ENCODE results near the gene TSPAN4.

DNA sequence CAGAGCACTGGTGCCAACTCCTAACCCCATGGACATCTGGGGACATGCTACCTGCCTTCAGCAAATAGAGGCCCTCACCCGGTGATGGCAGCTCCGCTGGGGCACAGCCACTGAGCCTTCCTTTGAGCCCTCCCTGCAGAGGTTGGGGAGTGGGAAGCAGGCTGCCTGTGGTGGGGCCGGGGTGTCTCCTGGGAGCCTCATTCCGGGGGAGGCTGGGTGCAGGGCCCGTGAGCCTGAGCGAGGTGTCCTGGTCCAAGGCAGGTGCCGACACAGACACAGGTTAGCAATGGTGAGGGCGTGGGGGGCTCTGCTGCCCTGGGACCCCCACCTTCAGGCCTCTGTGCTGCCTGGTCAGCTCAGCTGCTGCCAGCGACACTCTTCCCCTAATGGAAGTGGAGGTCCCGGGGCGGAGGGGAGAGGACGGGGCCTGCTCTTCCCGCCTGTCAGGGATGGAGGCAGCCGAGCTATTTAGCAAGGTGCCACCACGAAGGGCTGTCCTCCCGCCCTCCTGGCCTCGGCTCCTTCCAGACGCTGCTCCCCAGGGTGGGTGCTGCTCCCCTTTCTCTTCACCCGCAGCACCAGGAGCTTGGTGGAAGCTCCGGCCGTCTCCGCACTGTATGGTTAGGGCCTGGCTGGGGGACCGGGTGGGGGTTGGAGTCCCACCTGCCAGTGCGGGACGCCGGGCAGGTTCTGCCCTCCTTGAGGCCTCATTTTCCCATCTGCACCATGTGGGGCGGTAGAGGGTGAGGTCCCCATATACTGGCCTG is 11.2 kb downstream of the TSPAN4 start:
- TF ChIP-seq, protein P1, sequence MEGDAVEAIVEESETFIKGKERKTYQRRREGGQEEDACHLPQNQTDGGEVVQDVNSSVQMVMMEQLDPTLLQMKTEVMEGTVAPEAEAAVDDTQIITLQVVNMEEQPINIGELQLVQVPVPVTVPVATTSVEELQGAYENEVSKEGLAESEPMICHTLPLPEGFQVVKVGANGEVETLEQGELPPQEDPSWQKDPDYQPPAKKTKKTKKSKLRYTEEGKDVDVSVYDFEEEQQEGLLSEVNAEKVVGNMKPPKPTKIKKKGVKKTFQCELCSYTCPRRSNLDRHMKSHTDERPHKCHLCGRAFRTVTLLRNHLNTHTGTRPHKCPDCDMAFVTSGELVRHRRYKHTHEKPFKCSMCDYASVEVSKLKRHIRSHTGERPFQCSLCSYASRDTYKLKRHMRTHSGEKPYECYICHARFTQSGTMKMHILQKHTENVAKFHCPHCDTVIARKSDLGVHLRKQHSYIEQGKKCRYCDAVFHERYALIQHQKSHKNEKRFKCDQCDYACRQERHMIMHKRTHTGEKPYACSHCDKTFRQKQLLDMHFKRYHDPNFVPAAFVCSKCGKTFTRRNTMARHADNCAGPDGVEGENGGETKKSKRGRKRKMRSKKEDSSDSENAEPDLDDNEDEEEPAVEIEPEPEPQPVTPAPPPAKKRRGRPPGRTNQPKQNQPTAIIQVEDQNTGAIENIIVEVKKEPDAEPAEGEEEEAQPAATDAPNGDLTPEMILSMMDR (IDR thresholded peaks at IDR 0.05): no peak
- TF ChIP-seq POLR2AphosphoS5 (IDR thresholded peaks at IDR 0.05) (no peak), POLR2A (IDR thresholded peaks at IDR 0.05) (no peak)
